Spleen (tissue), 11 donors: Measurements from ENCODE around the gene AKAP11. TPM values are rescaled to one million over a fixed set of nuclear protein-coding genes. Genes with fewer than 3 reads are reported as not detected.

Experiments
- DNase-seq: peaks from one replicate; pipeline ENCODE4 v3.0.0-alpha.2; 2020
- H3K27ac ChIP-seq, 8 donors: fragments of 200-600 bp; sonication (generic) in 7 of 8; 1 replicate in 4 of 8; 2 replicates in 4 of 8; pipeline versions ENCODE4 v1.5.0 to v1.8.0; 2016 to 2021; ENCODE audit warnings: inconsistent platforms in 4 of 8, mild to moderate bottlenecking in 4 of 8, moderate library complexity in 1 of 8
- H3K27me3 ChIP-seq, 7 donors: fragments of 200-600 bp; sonication (generic) in 6 of 7; replicated peaks in 1 of 7; 1 replicate in 4 of 7; 2 replicates in 3 of 7; pipeline versions ENCODE4 v1.5.0 to v1.8.0; 2016 to 2021; ENCODE audit warnings: inconsistent platforms in 3 of 7, mild to moderate bottlenecking in 1 of 7
- H3K36me3 ChIP-seq, 6 donors: fragments of 200-600 bp; sonication (generic) in 5 of 6; 1 replicate in 4 of 6; 2 replicates in 2 of 6; pipeline versions ENCODE4 v1.5.0 to v1.8.0; 2016 to 2021; ENCODE audit warnings: inconsistent platforms in 2 of 6
- H3K4me1 ChIP-seq, 6 donors: fragments of 200-600 bp; sonication (generic) in 5 of 6; 1 replicate in 3 of 6; 2 replicates in 3 of 6; pipeline versions ENCODE4 v1.5.0 to v1.8.0; 2016 to 2021; ENCODE audit warnings: inconsistent platforms in 3 of 6
- H3K4me3 ChIP-seq, 8 donors: fragments of 200-600 bp; sonication (generic) in 7 of 8; 1 replicate in 4 of 8; 2 replicates in 4 of 8; pipeline versions ENCODE4 v1.5.0 to v1.8.0; 2016 to 2021; ENCODE audit warnings: inconsistent platforms in 4 of 8, mild to moderate bottlenecking in 4 of 8, moderate library complexity in 2 of 8
- H3K9me3 ChIP-seq, 8 donors: fragments of 200-600 bp; sonication (generic) in 7 of 8; 1 replicate in 4 of 8; 2 replicates in 4 of 8; pipeline versions ENCODE4 v1.5.0 to v1.8.0; 2016 to 2021; ENCODE audit warnings: inconsistent platforms in 4 of 8
- CTCF ChIP-seq, 11 experiments: fragments of 200-600 bp in 7 of 11; fragments of 450-650 bp in 4 of 11; sonication (generic) in 4 of 11; IDR thresholded peaks in 8 of 11; conservative IDR thresholded peaks in 3 of 11; 1 replicate in 7 of 11; 2 replicates in 4 of 11; pipeline versions ENCODE4 v1.4.0 to v1.8.0; 2016 to 2021; ENCODE audit warnings: antibody characterized with exemption in 11 of 11, inconsistent platforms in 4 of 11, mild to moderate bottlenecking in 1 of 11
- POLR2A ChIP-seq, 3 donors: fragments of 450-650 bp; IDR thresholded peaks; one replicate each; pipeline ENCODE4 v1.5.1; 2017; ENCODE audit warnings: antibody characterized with exemption in 3 of 3, mild to moderate bottlenecking in 1 of 3
- POLR2AphosphoS5 ChIP-seq, 3 donors: sonication (generic); formaldehyde crosslinking; IDR thresholded peaks; one replicate each; pipeline ENCODE4 v1.5.1; 2017; ENCODE audit warnings: antibody characterized with exemption in 3 of 3
- WGBS, 5 donors: extraction: QIAGEN DNeasy Blood & Tissue Kit in 3 of 5; methylation state at CpG; one replicate each; pipeline versions ENCODE4 v1.1.5 to v1.1.7; 2013 to 2018; 5-methylcytosine and 5-hydroxymethylcytosine counted together
- intact Hi-C: fragments of 100-400 bp; cut with DNase I; formaldehyde crosslinking; loops from one replicate; pipeline ENCODE4 v1.15.0; 2023; ENCODE audit warnings: low total_unique reads
- polyA plus RNA-seq, 3 donors: library from polyadenylated mRNA; stranded (reverse); fragments of 200-250 nt; gene quantifications; one replicate each; pipeline ENCODE4 v1.2.1, GENCODE V29; 2013
- total RNA-seq, 7 donors: library from RNA; depleted of rRNA in 3 of 7; stranded (reverse); fragments of >200 nt in 3 of 7; fragmentation: NEBNext Ultra II Directional in 4 of 7; extraction: Animal tissue kit (Norgen Biotek cat#: 25700) in 4 of 7; gene quantifications; one replicate each; pipeline versions ENCODE4 v1.1.0 to v1.2.1, GENCODE V29; 2016 to 2021
- donor health status: healthy with polysubstance abuse.
- donor health status: DM: no; HTN: no; CAD: no; lungs with moderate emphysema.
- donor health status: DM: no; HTN: no; CAD: no.
- donor health status: Bipolar disorder and iron deficiency.
- donor health status: healthy.
- donor health status: DM: no; HTN: no; CAD: no.
- donor health status: DM: yes; HTN: yes; CAD: no.

The AKAP11 gene
- total and polyA plus RNA-seq, 10 donors = 9.4 to 43.5 (median 37.3) TPM

GRCh38 chr13:42298392-42298791 is 26.4 kb downstream of the AKAP11 start:
- TF ChIP-seq CTCF (IDR thresholded peaks at IDR 0.05 in 8 of 11, conservative IDR thresholded peaks at IDR 0.05 in 3 of 11) (no peak), POLR2A (IDR thresholded peaks at IDR 0.05) (no peak), POLR2AphosphoS5 (IDR thresholded peaks at IDR 0.05) (no peak)
- Histone ChIP-seq H3K27ac (no peak overlapping the region), H3K27me3 (no peaks in the 10 kb centered on the region), H3K9me3 (no peaks in the 10 kb centered on the region), H3K36me3 (peaks cover 16 to 100% (median 62%) of the 10 kb centered on the region in 6 donors), H3K4me3 (no peak overlapping the region), H3K4me1 (no peaks in the 10 kb centered on the region)
- intact Hi-C loops = no loop called here
- no peak for DNase-seq

- H3K27me3 ChIP-seq = no peaks in the 10 kb centered on the region
- TF ChIP-seq CTCF (IDR thresholded peaks at IDR 0.05 in 8 of 11, conservative IDR thresholded peaks at IDR 0.05 in 3 of 11) = no peak
- no peak for DNase-seq
- H3K9me3 ChIP-seq = no peaks in the 10 kb centered on the region
- intact Hi-C loops = no loop called here
- H3K4me1 ChIP-seq = peaks cover 0 to 4% (median 0%) of the 10 kb centered on the region in 6 donors
- no peak overlapping the region for H3K27ac ChIP-seq
- no peak overlapping the region for H3K4me3 ChIP-seq
- H3K36me3 ChIP-seq = peaks cover 4 to 99% (median 50%) of the 10 kb centered on the region in 6 donors
These were observed 33.6 kb downstream of the AKAP11 start for GRCh38 chr13:42305503-42305902.

GRCh38 chr13:42307461-42307860 is 35.5 kb downstream of the AKAP11 start:
- WGBS, 5 donors = 69 to 94% (median 73%) methylated on average over 3 to 4 of the region's 4 CpGs

GRCh38 chr13:42312817-42313431 is 41.0 kb downstream of the AKAP11 start:
- no peaks in the 10 kb centered on the region for H3K27me3 ChIP-seq
- no peak overlapping the region for H3K27ac ChIP-seq
- no peak for DNase-seq
- intact Hi-C loops = no loop called here
- TF ChIP-seq POLR2A (IDR thresholded peaks at IDR 0.05) (no peak), POLR2AphosphoS5 (IDR thresholded peaks at IDR 0.05) (no peak), CTCF (IDR thresholded peaks at IDR 0.05 in 8 of 11, conservative IDR thresholded peaks at IDR 0.05 in 3 of 11) (no peak)
- 86 to 95% (median 91%) methylated on average over 2 of the region's 2 CpGs for WGBS, 5 donors
- no peak overlapping the region for H3K4me3 ChIP-seq
- H3K36me3 ChIP-seq = peaks cover 0 to 90% (median 32%) of the 10 kb centered on the region in 6 donors
- peaks cover 0 to 6% (median 0%) of the 10 kb centered on the region in 6 donors for H3K4me1 ChIP-seq
- H3K9me3 ChIP-seq = no peaks in the 10 kb centered on the region

More at GRCh38 chr13:42307461-42307860, 35.5 kb downstream of the AKAP11 start:
- H3K4me3 ChIP-seq = no peak overlapping the region
- H3K27ac ChIP-seq = no peak overlapping the region
- TF ChIP-seq POLR2A (IDR thresholded peaks at IDR 0.05) (no peak), POLR2AphosphoS5 (IDR thresholded peaks at IDR 0.05) (no peak), CTCF (IDR thresholded peaks at IDR 0.05 in 8 of 11, conservative IDR thresholded peaks at IDR 0.05 in 3 of 11) (no peak)
- peaks cover 0 to 6% (median 0%) of the 10 kb centered on the region in 6 donors for H3K4me1 ChIP-seq
- H3K9me3 ChIP-seq = no peaks in the 10 kb centered on the region
- no peaks in the 10 kb centered on the region for H3K27me3 ChIP-seq
- H3K36me3 ChIP-seq = peaks cover 0 to 92% (median 35%) of the 10 kb centered on the region in 6 donors
- DNase-seq = no peak
- intact Hi-C loops = no loop called here
